WTC11 (cell line): Measurements from ENCODE around the gene FBXL12.

ENCODE experiments used
- CBFB ChIP-seq: sonication (generic); formaldehyde crosslinking; IDR thresholded peaks from 2 replicates; pipeline ENCODE4 v1.8.1; 2022; ENCODE audit warnings: mild to moderate bottlenecking, low read depth, missing genetic modification reagents
- CREB1 ChIP-seq: sonication (generic); formaldehyde crosslinking; IDR thresholded peaks from 2 replicates; pipeline ENCODE4 v1.8.0; 2023; ENCODE audit warnings: mild to moderate bottlenecking, missing genetic modification reagents
- CREM ChIP-seq: sonication (generic); formaldehyde crosslinking; IDR thresholded peaks from 2 replicates; pipeline ENCODE4 v1.8.1; 2022; ENCODE audit warnings: mild to moderate bottlenecking, missing genetic modification reagents, moderate library complexity
- CTCF ChIP-seq: fragments of 200-600 bp; IDR thresholded peaks from 2 replicates; pipeline ENCODE4 v1.8.0; 2022; ENCODE audit warnings: antibody characterized with exemption
- MAX ChIP-seq: sonication (generic); formaldehyde crosslinking; IDR thresholded peaks from 2 replicates; pipeline ENCODE4 v1.8.0; 2022; ENCODE audit warnings: mild to moderate bottlenecking, missing genetic modification reagents
- NFYB ChIP-seq: sonication (generic); formaldehyde crosslinking; conservative IDR thresholded peaks from 2 replicates; pipeline ENCODE4 v1.8.0; 2022; ENCODE audit warnings: low read depth, missing genetic modification reagents
- SP1 ChIP-seq: sonication (generic); formaldehyde crosslinking; conservative IDR thresholded peaks from 2 replicates; pipeline ENCODE4 v1.8.1; 2022; ENCODE audit warnings: missing genetic modification reagents
- TCF7 ChIP-seq: sonication (generic); formaldehyde crosslinking; IDR thresholded peaks from 2 replicates; pipeline ENCODE4 v1.8.0; 2022; ENCODE audit warnings: mild to moderate bottlenecking, low read depth, missing genetic modification reagents, moderate library complexity
- ZNF138 ChIP-seq: sonication (generic); formaldehyde crosslinking; conservative IDR thresholded peaks from 2 replicates; pipeline ENCODE4 v1.8.1; 2022; ENCODE audit warnings: mild to moderate bottlenecking, moderate library complexity, missing genetic modification reagents
- ZNF317 ChIP-seq: sonication (generic); formaldehyde crosslinking; IDR thresholded peaks from 2 replicates; pipeline ENCODE4 v1.8.1; 2023; ENCODE audit warnings: low read depth, mild to moderate bottlenecking, moderate library complexity, missing genetic modification reagents, borderline replicate concordance
- ZNF416 ChIP-seq: fragments of 250-450 bp; sonication (Bioruptor Pico); IDR thresholded peaks from 2 replicates; pipeline ENCODE4 v1.9.0; 2021; ENCODE audit warnings: mild to moderate bottlenecking, inconsistent platforms

- TF ChIP-seq MAX (no peak), ZNF138 (CRISPR knock-in tag) (no peak), CTCF (no peak; the same call in 1 of the 2 replicates), CREB1 (CRISPR knock-in tag) (no peak), TCF7 (CRISPR knock-in tag) (no peak), CREM (CRISPR knock-in tag) (0 out of 2 replicates have a peak, but pooled peaks have one; percentile 40), ZNF317 (CRISPR knock-in tag) (no peak), CBFB (CRISPR knock-in tag) (no peak), NFYB (CRISPR knock-in tag) (peak; percentile 98), SP1 (CRISPR knock-in tag) (peak; percentile 99), ZNF416 (CRISPR knock-in tag) (0 out of 2 replicates have a peak, but pooled peaks have one; percentile 9)
Observed at GRCh38 chr19:9834726-9835506, 16.0 kb upstream of the FBXL12 start, which contains the start of gene PIN1.
